Glomerular visceral epithelial cell (primary cell): ENCODE results near the gene HHIP.
A peak's percentile ranks its signal among the peaks of the same experiment; 100 is the strongest.
"Not testable (repeated sequence)": the region's sequence is repeated elsewhere in the genome, so short reads cannot be mapped to it uniquely, and the experiment has no call there.

Source experiments
- DNase-seq: peaks from one replicate; pipeline ENCODE4 v3.0.0-alpha.2; 2016; ENCODE audit errors: extremely low spot score

HHIP gene

DNA sequence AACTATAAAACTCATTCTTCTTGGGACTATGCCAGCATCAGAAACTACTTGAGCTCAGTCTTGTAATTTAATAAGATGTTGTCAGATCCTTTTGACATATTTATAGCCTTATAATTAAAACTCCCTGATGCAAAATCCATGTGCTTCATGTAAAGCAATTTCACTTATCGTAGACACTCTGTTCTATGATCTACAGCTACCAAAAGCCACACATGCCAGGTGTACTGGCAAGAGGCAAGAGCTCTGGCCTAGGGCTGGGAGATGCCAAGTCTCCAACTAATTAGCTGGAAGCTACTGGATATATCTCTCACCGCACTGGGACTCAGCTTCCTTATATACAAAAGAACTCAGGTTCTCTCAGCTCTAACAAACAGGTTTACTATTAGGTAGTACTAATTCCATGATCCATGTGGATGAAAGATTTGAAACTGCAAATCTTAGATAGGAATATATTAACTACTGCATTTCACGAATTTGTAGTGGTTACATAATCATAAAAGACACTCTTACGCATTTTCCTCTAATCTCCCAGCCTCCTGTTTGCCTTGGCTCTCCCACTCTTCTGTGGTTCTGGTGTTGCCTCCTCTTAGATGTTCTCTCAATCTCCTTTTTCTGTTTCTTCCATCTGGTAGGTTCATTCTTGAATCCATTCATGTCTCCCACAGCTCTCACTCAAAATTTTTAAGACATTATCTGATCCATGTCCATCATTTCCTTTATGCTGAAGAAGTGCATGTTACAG is 103.0 kb downstream of the HHIP start:
- no peak for DNase-seq

DNA sequence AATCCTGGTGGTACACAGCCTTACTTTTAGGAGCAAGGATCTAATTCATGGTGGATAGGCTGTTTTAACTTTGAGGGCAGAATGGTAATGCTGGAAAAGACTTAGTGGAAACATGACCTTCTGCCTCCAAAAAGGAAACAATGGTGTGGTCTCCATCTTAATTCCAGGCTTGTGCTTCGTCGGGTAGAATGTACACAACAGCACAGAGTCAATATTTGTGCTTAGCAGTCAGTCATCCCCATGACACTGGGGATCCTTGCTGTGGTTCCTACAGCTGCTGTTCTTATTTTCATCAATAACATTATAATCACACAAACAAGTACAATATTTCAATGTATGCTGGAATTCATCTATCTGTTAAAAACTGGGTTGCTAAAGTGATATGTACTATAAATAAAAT is 104.4 kb downstream of the HHIP start:
- DNase-seq = no peak

DNA sequence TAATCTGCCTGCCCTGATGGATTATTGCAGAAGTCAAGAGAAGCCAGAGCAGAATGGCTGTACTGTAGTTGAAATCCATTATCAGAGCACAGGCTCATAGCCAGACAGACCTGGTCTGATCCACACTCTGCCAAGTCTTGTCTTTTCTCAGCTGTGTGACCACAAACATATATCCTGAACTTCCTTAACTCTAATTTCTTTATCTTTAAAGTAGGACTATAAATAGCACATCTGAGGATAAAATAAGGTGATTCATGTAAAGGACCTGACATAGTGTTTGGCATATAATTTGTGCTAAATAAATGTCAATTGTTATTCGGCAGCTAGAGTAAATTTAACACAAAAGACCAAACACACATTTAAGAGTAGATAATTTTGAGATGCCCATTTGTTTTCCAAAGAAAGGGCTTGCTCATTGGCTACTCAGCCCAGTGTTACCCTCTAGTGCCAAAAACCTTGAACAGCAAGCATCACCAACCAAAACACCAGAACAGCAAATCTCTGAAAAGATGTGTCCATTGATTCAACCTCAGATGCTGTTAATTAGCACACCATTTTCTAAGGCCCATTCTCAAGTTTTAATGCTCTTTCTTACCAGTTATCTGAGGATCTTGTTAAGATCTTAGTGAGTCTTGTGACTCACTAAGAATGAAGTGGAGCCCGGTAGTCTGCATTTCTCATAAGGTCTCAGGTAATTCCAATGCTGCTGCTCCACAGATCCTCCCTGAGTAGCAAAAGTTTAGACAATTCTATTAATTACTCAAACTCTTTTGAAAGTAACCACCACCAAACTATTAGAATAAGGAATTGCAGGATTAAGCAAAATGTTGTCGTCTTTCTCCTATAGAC is 108.8 kb downstream of the HHIP start:
- DNase-seq = peak; percentile 25

DNA sequence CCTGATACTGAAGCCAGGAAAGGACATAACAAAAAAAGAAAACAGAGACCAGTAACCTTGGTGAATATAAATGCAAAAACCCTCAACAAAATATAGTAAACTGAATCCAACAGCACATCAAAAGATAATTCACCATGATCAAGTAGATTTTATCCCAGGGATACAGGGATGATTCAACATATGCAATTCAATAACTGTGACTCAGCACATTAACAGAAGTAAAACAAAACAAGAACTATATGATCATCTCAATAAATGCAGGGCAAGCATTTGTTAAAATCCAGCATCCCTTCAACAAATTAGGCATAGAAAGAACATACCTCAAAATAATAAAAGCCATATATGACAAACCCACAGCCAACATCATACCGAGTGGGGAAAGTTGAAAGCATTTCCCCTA is 112.0 kb downstream of the HHIP start:
- no peak for DNase-seq

DNA sequence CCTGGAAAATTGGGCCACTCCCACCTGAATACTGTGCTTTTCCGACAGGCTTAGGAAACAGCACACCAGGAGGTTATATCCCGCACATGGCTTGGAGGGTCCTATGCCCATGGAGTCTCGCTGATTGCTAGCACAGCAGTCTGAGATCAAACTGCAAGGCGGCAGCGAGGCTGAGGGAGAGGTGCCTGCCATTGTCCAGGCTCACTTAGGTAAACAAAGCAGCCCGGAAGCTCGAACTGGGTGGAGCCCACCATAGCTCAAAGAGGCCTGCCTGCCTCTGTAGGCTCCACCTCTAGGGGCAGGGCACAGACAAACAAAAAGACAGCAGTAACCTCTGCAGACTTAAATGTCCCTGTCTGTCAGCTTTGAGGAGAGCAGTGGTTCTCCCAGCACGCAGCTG is 122.9 kb downstream of the HHIP start:
- not testable (repeated sequence) for DNase-seq

- DNase-seq = no peak
Observed at GRCh38 chr4:144778364-144778763, 132.4 kb downstream of the HHIP start.

GRCh38 chr4:144782345-144782744 is 136.4 kb downstream of the HHIP start:
- DNase-seq = no peak

DNA sequence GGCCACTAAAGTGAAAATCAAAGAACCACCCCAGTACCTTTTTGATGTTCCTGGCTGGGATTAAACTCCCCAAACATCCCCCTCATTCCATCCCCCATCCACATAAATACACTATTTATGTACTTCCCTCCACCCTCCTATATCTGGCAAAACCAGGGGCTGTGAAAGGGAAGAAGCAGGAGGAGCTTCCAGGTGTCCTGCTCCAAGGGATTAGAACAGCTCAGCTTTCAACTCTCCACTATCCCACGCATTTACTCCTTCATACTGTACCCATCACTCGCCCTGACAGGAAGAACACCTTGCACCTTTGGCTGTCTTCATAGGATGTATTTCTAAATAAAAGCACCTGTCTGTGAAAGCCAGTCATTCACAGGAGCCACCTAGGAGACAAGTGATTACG is 140.0 kb downstream of the HHIP start:
- no peak for DNase-seq

GRCh38 chr4:144787365-144788258 is 141.7 kb downstream of the HHIP start:
- peak; percentile 32 for DNase-seq

DNA sequence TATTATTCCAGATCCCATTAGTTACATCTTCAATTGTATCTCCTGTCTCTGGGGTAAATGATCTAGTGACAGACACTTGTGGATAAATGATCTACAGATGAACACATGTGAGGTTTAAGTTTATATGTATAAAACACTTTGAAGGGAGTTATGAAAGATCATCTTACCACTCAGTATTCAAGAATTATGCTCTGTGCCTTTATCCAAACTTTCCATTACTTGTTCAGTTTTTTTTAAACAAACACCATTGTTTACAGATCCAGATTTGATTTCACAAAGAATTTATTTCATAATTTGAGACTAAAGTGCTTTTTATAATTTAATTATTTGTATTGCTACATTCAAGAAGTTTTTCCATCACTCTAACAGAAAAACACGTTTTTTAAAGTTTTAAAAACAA is 142.5 kb downstream of the HHIP start:
- DNase-seq = no peak

GRCh38 chr4:144791933-144792332 is 146.0 kb downstream of the HHIP start:
- DNase-seq = not testable (repeated sequence)
